HepG2 (cell line): ENCODE measurements around the gene CNOT10. TPM values are rescaled to one million over a fixed set of nuclear protein-coding genes. Genes with fewer than 3 reads are reported as not detected.

ENCODE experiments used
- ATAC-seq: fragments of 200-7000 bp; cut with Tn5 transposase; 3 replicates; pipeline ENCODE4 v1.9.1; 2020; ENCODE audit warnings: mild to moderate bottlenecking, moderate library complexity
- BruUV-seq: library from RNA; stranded (reverse); fragments of 400-500 nt; replicated peaks from 2 replicates; lab custom pipeline; 2021; lab: Mats Ljungman, UMichigan
- CTCF ChIA-PET: fragments of 300-600 bp; formaldehyde crosslinking; extraction: SDS; loops from one replicate; lab custom pipeline; 2021; ENCODE audit warnings: low total read pairs, inconsistent platforms, low intra/inter-chr PET ratio; lab: Yijun Ruan, JAX
- POLR2A ChIA-PET: fragments of 350-600 bp; sonication (Branson Sonifier 250); formaldehyde crosslinking; loops from one replicate; lab custom pipeline; 2020; ENCODE audit warnings: antibody characterized with exemption, inconsistent platforms; lab: Yijun Ruan, JAX
- DNase-seq: peaks from one replicate; pipeline ENCODE4 v3.0.0-alpha.2; 2015; ENCODE audit warnings: low spot score
- FAIRE-seq: peaks from 3 replicates; lab custom pipeline; 2011; peaks lifted over from hg19 to GRCh38; lab: Jason Lieb, UNC
- H2AFZ ChIP-seq: one replicate; pipeline ENCODE4 v1.6.1; 2011; ENCODE audit warnings: low read length, inconsistent platforms
- H3K27ac ChIP-seq: fragments of 300-600 bp; 3 replicates; pipeline ENCODE4 v1.8.0; 2011; ENCODE audit warnings: mixed run types, mild to moderate bottlenecking, mixed read lengths, low read length, inconsistent platforms; ENCODE audit not compliant: insufficient read depth; ENCODE audit errors: extremely low read length
- H3K27me3 ChIP-seq, 2 experiments: fragments of 200-600 bp in 1 of 2; 2 replicates in 1 of 2; 3 replicates in 1 of 2; pipeline versions ENCODE4 v1.6.0 to v1.8.0; 2011; ENCODE audit warnings: low read length in 2 of 2, mild to moderate bottlenecking in 2 of 2, moderate library complexity in 2 of 2, inconsistent platforms in 1 of 2; ENCODE audit not compliant: insufficient read depth in 2 of 2, control insufficient read depth in 1 of 2
- H3K36me3 ChIP-seq, 2 experiments: fragments of 200-600 bp in 1 of 2; replicated peaks in 1 of 2; 2 replicates in 1 of 2; 3 replicates in 1 of 2; pipeline versions ENCODE4 v1.5.1 to v1.8.0; 2011; ENCODE audit warnings: low read length in 2 of 2, inconsistent platforms in 1 of 2; ENCODE audit not compliant: insufficient read depth in 2 of 2, control insufficient read depth in 1 of 2
- H3K4me1 ChIP-seq: 2 replicates; pipeline ENCODE4 v1.5.1; 2012; ENCODE audit warnings: low read length, inconsistent platforms; ENCODE audit not compliant: insufficient read depth
- H3K4me2 ChIP-seq: 2 replicates; pipeline ENCODE4 v1.6.0; 2011; ENCODE audit warnings: low read depth, low read length, inconsistent platforms
- H3K4me3 ChIP-seq, 3 experiments: fragments of 200-600 bp in 1 of 3; sonication (generic), shearing (Covaris generic) in 1 of 3; replicated peaks in 1 of 3; 2 replicates each; pipeline ENCODE4 v1.5.1; 2011 to 2016; ENCODE audit warnings: low read length in 3 of 3, inconsistent platforms in 2 of 3, low read depth in 2 of 3, mild to moderate bottlenecking in 2 of 3, control low read depth in 1 of 3, mixed read lengths in 1 of 3; ENCODE audit not compliant: insufficient read depth in 1 of 3
- H3K79me2 ChIP-seq: one replicate; pipeline ENCODE4 v1.6.1; 2011; ENCODE audit warnings: low read length, inconsistent platforms; ENCODE audit not compliant: insufficient read depth
- H3K9ac ChIP-seq: 2 replicates; pipeline ENCODE4 v1.6.0; 2011; ENCODE audit warnings: mild to moderate bottlenecking, low read depth, low read length, inconsistent platforms; ENCODE audit not compliant: insufficient read depth
- H3K9me3 ChIP-seq: 2 replicates; pipeline ENCODE4 v1.5.1; 2012; ENCODE audit warnings: mild to moderate bottlenecking, low read length
- H4K20me1 ChIP-seq: 2 replicates; pipeline ENCODE4 v1.6.0; 2011; ENCODE audit warnings: inconsistent platforms, mild to moderate bottlenecking, low read length, moderate library complexity; ENCODE audit not compliant: insufficient read depth
- ATF2 ChIP-seq: sonication (generic); formaldehyde crosslinking; IDR thresholded peaks from 2 replicates; pipeline ENCODE4 v1.4.0; 2020; ENCODE audit warnings: missing genetic modification reagents
- CHCHD3 ChIP-seq: sonication (generic); formaldehyde crosslinking; IDR thresholded peaks from 2 replicates; pipeline ENCODE4 v1.8.0; 2022; ENCODE audit warnings: mild to moderate bottlenecking, missing genetic modification reagents, moderate library complexity
- EP300 ChIP-seq, 3 experiments: sonication (generic) in 1 of 3; formaldehyde crosslinking in 1 of 3; IDR thresholded peaks; 2 replicates each; pipeline versions ENCODE4 v1.5.1 to v1.6.1; 2011 to 2020; ENCODE audit warnings: low read depth in 2 of 3, low read length in 2 of 3, borderline replicate concordance in 1 of 3, improper control_type of control experiment in 1 of 3, mild to moderate bottlenecking in 1 of 3, missing genetic modification reagents in 1 of 3, moderate library complexity in 1 of 3
- GTF3A ChIP-seq: sonication (generic); formaldehyde crosslinking; conservative IDR thresholded peaks from 2 replicates; pipeline ENCODE4 v1.4.0; 2020; ENCODE audit warnings: mild to moderate bottlenecking, missing genetic modification reagents
- IKZF1 ChIP-seq: fragments of 450-650 bp; IDR thresholded peaks from 2 replicates; pipeline ENCODE4 v1.7.1; 2016
- IRF2 ChIP-seq: IDR thresholded peaks from 2 replicates; pipeline ENCODE4 v1.6.1; 2018; ENCODE audit warnings: missing genetic modification reagents, missing compliant biosample characterization
- MAF1 ChIP-seq: sonication (generic); formaldehyde crosslinking; IDR thresholded peaks from 2 replicates; pipeline ENCODE4 v1.5.0; 2020; ENCODE audit warnings: missing genetic modification reagents, borderline replicate concordance
- MED1 ChIP-seq: sonication (generic); formaldehyde crosslinking; IDR thresholded peaks from 2 replicates; pipeline ENCODE4 v1.4.0; 2020; ENCODE audit warnings: missing genetic modification reagents
- MTA1 ChIP-seq: sonication (generic); formaldehyde crosslinking; IDR thresholded peaks from 2 replicates; pipeline ENCODE4 v1.4.0; 2020; ENCODE audit warnings: missing genetic modification reagents, mild to moderate bottlenecking, borderline replicate concordance
- NR0B2 ChIP-seq: sonication (generic); formaldehyde crosslinking; IDR thresholded peaks from 2 replicates; pipeline ENCODE4 v1.4.0; 2020; ENCODE audit warnings: mild to moderate bottlenecking, missing genetic modification reagents
- SALL2 ChIP-seq: sonication (generic); formaldehyde crosslinking; IDR thresholded peaks from 2 replicates; pipeline ENCODE4 v1.8.1; 2023; ENCODE audit warnings: mild to moderate bottlenecking, missing genetic modification reagents, inconsistent platforms
- SMARCC2 ChIP-seq: fragments of 450-650 bp; IDR thresholded peaks from 2 replicates; pipeline ENCODE4 v1.6.1; 2017; ENCODE audit warnings: antibody characterized with exemption, mild to moderate bottlenecking
- SYNCRIP ChIP-seq: fragments of 200-400 bp; formaldehyde crosslinking; IDR thresholded peaks from 2 replicates; pipeline ENCODE4 v1.6.1; 2018; ENCODE audit warnings: mild to moderate bottlenecking, low read depth, low read length; ENCODE audit not compliant: insufficient read depth
- XBP1 ChIP-seq: sonication (generic); formaldehyde crosslinking; IDR thresholded peaks from 2 replicates; pipeline ENCODE4 v1.5.0; 2020; ENCODE audit warnings: missing genetic modification reagents
- ZNF276 ChIP-seq: sonication (generic); formaldehyde crosslinking; IDR thresholded peaks from 2 replicates; pipeline ENCODE4 v1.4.0; 2020; ENCODE audit warnings: mild to moderate bottlenecking, low read depth, missing genetic modification reagents
- ZNF383 ChIP-seq: sonication (generic); formaldehyde crosslinking; IDR thresholded peaks from 2 replicates; pipeline ENCODE4 v1.4.0; 2020; ENCODE audit warnings: missing genetic modification reagents, mild to moderate bottlenecking, borderline replicate concordance
- ZNF619 ChIP-seq: sonication (generic); formaldehyde crosslinking; IDR thresholded peaks from 2 replicates; pipeline ENCODE4 v1.4.0; 2020; ENCODE audit warnings: mild to moderate bottlenecking, missing genetic modification reagents
- ZNF839 ChIP-seq: sonication (generic); formaldehyde crosslinking; IDR thresholded peaks from 2 replicates; pipeline ENCODE4 v1.4.0; 2020; ENCODE audit warnings: missing genetic modification reagents, mild to moderate bottlenecking, borderline replicate concordance
- WGBS: methylation state at CpG from one replicate; pipeline ENCODE4 v1.1.6; 2017; ENCODE audit warnings: low lambda C conversion rate; 5-methylcytosine and 5-hydroxymethylcytosine counted together
- in situ Hi-C: cut with HindIII; loops from 2 replicates; pipeline ENCODE4 v1.10.0; 2017; ENCODE audit warnings: low pct_unique_long_range_greater_than_20kb; ENCODE audit not compliant: extremely low pct_ligation_motif_present
- intact Hi-C: fragments of 100-400 bp; cut with micrococcal nuclease; formaldehyde crosslinking; loops from one replicate; pipeline ENCODE4 v1.10.0; 2022; ENCODE audit not compliant: unreplicated experiment
- polyA plus RNA-seq, 8 experiments: library from polyadenylated mRNA; depleted of rRNA in 3 of 8; stranded (reverse) in 7 of 8; unstranded in 1 of 8; fragments of >200 nt; fragmentation: Illumina TruSeq in 4 of 8; extraction: Trizol in 4 of 8; gene quantifications; 2 replicates each; pipeline versions ENCODE4 v1.2.1 to v1.2.3, GENCODE V29; 2011 to 2016; ENCODE audit warnings: low read depth in 4 of 8, missing spikeins in 1 of 8, mixed read lengths in 1 of 8; ENCODE audit not compliant: insufficient read depth in 1 of 8
- total RNA-seq, 5 experiments: library from RNA; depleted of rRNA; stranded (reverse); fragments of >200 nt; fragmentation: Illumina TruSeq; extraction: Trizol; gene quantifications; 2 replicates each; pipeline ENCODE4 v1.2.3, GENCODE V29; 2016; ENCODE audit warnings: low read depth in 1 of 5
- TF ChIP-seq, protein P1 (sequence below): sonication (generic); formaldehyde crosslinking; IDR thresholded peaks from 2 replicates; pipeline ENCODE4 v1.5.0; 2020; ENCODE audit warnings: missing genetic modification reagents, mild to moderate bottlenecking, borderline replicate concordance

The CNOT10 gene
- total and polyA plus RNA-seq, 2 of the 13 experiments (the other 11 are each of a cell fraction or from before 2014, with no cell fraction given), result 21.2 to 34.1 TPM

DNA sequence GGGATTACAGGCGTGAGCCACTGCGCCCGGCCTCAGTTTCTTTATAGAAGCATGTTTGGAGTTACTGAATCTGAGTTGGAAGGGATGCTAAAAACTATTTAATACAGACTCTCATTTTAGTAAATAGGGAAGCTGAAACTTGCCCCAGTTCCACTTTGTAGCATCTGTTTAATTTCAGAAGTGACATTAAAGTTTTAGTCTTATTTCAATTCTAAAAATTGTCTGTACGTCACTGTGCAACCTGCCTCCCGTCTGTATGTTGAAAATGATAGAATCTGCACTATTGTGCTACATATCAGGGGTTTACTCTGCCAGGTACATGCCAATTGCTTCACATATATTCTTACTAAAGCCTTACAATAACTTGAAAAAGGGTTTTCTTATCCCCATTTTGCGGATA lies 15.3 kb downstream of the CNOT10 start (continued):
- TF ChIP-seq IRF2 (CRISPR knock-in tag), result no peak
- TF ChIP-seq ZNF619 (CRISPR knock-in tag), result no peak
- no peak for TF ChIP-seq ZNF276
- no peak for TF ChIP-seq XBP1 (CRISPR knock-in tag)
- TF ChIP-seq ATF2 (CRISPR knock-in tag), result no peak
- no peak for TF ChIP-seq ZNF383
- no peak for TF ChIP-seq SYNCRIP
- TF ChIP-seq EP300 (IDR thresholded peaks at IDR 0.05; ENCODE audit: low read depth in 2 of 2, low read length in 2 of 2), result no peak
- TF ChIP-seq EP300 (CRISPR knock-in tag; IDR thresholded peaks at IDR 0.05; ENCODE audit: borderline replicate concordance), result no peak
- no peak for TF ChIP-seq MAF1 (CRISPR knock-in tag)

- peak; percentile 56 for FAIRE-seq
- WGBS, result 59% methylated on average over 1 of the region's 1 CpG
- peak; percentile 99 for ATAC-seq
- Histone ChIP-seq H3K27me3 (no peaks in the 10 kb centered on the region), H2AFZ (peak overlapping the region; percentile 35), H3K4me2 (peak overlapping the region; percentile 46; the same call in 1 of the 2 replicates), H3K9ac (peak overlapping the region; percentile 56), H3K4me1 (peaks cover 13% of the 10 kb centered on the region), H3K36me3 (peaks cover 6 to 13% of the 10 kb centered on the region in 2 experiments; a peak in 3 of 5 replicates), H3K27ac (peak overlapping the region; percentile 84), H3K9me3 (no peaks in the 10 kb centered on the region), H4K20me1 (no peaks in the 10 kb centered on the region), H3K4me3 (peak overlapping the region in 1 of 3 experiments; percentile 6; a peak in 2 of 6 replicates), H3K79me2 (peaks cover 22% of the 10 kb centered on the region)
- intact Hi-C loops (loop anchor here (1.0 kb wide), 2 partner anchors 18 to 133 kb away; partner anchors contain the start of genes CNOT10 and DYNC1LI1), in situ Hi-C loops (no loop called here)
- ChIA-PET POLR2A (interaction anchor here (0.9 to 1.1 kb wide), 2 partner anchors 19 kb away, joined by 3 to 4 read pairs; partner anchors contain the start of gene CNOT10), CTCF (no interaction called here)
- peak; percentile 80 for DNase-seq
- no TSS peak for BruUV-seq
- TF ChIP-seq SMARCC2 (no peak), CHCHD3 (CRISPR knock-in tag) (no peak), NR0B2 (CRISPR knock-in tag) (no peak), MED1 (CRISPR knock-in tag) (peak; percentile 46; the same call in 1 of the 2 replicates), MTA1 (CRISPR knock-in tag) (no peak), ZNF839 (CRISPR knock-in tag) (no peak), SALL2 (CRISPR knock-in tag) (no peak), GTF3A (CRISPR knock-in tag) (no peak), IKZF1 (no peak)
- TF ChIP-seq, protein P1, sequence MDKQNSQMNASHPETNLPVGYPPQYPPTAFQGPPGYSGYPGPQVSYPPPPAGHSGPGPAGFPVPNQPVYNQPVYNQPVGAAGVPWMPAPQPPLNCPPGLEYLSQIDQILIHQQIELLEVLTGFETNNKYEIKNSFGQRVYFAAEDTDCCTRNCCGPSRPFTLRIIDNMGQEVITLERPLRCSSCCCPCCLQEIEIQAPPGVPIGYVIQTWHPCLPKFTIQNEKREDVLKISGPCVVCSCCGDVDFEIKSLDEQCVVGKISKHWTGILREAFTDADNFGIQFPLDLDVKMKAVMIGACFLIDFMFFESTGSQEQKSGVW, result no peak
Observed at GRCh38 chr3:32703491-32703972, 18.5 kb downstream of the CNOT10 start.
